Measurements from ENCODE around the gene PCDH9. TPM values are rescaled to one million over a fixed set of nuclear protein-coding genes. Genes with fewer than 3 reads are reported as not detected.

Gene PCDH9
- total RNA-seq, 1 donor from 2014 or later: 10.4 TPM

GRCh38 chr13:66922444-66922843 is 307.7 kb downstream of the PCDH9 start:
- no peak for FAIRE-seq
- no peak for DNase-seq (ENCODE audit: low read depth)
- no peaks in the 10 kb centered on the region for H3K27me3 ChIP-seq (ENCODE audit: insufficient read depth, low read length)
- H3K4me1 ChIP-seq (ENCODE audit: insufficient read depth, low read length): no peaks in the 10 kb centered on the region
- no peak overlapping the region for H2AFZ ChIP-seq (ENCODE audit: low read depth, low read length)
- no peak overlapping the region for H3K4me2 ChIP-seq (ENCODE audit: low read length)
- Mint-ChIP-seq H3K27ac (ENCODE audit: unreplicated experiment) (no peak overlapping the region), H3K9me3 (ENCODE audit: unreplicated experiment) (no peaks in the 10 kb centered on the region), H3K27me3 (ENCODE audit: low read depth, unreplicated experiment) (no peaks in the 10 kb centered on the region), H3K4me1 (ENCODE audit: low read depth, unreplicated experiment) (peaks cover 7% of the 10 kb centered on the region), H3K4me3 (ENCODE audit: unreplicated experiment) (no peak overlapping the region), H3K36me3 (ENCODE audit: low read depth, unreplicated experiment) (no peaks in the 10 kb centered on the region)
- H3K36me3 ChIP-seq (ENCODE audit: insufficient read depth, low read length): no peaks in the 10 kb centered on the region
- H3K4me3 ChIP-seq (ENCODE audit: insufficient read depth, low read depth, low read length): no peak overlapping the region
- no peaks in the 10 kb centered on the region for H3K79me2 ChIP-seq (ENCODE audit: insufficient read depth, low read length)
- no peak overlapping the region for H3K27ac ChIP-seq (ENCODE audit: low read depth, low read length)
- TF ChIP-seq EZH2 (IDR thresholded peaks at IDR 0.05; ENCODE audit: insufficient read depth, low read length): no peak
- no peaks in the 10 kb centered on the region for H4K20me1 ChIP-seq (ENCODE audit: insufficient read depth, low read length)
- H3K9me3 ChIP-seq (ENCODE audit: insufficient read depth, low read depth, low read length): no peaks in the 10 kb centered on the region
- H3K9ac ChIP-seq (ENCODE audit: low read length): no peak overlapping the region

- H3K27ac ChIP-seq (ENCODE audit: low read depth, low read length): no peak overlapping the region
- no peak for DNase-seq (ENCODE audit: low read depth)
- no peaks in the 10 kb centered on the region for H4K20me1 ChIP-seq (ENCODE audit: insufficient read depth, low read length)
- H3K27me3 ChIP-seq (ENCODE audit: insufficient read depth, low read length): no peaks in the 10 kb centered on the region
- Mint-ChIP-seq H3K36me3 (ENCODE audit: low read depth, unreplicated experiment) (no peaks in the 10 kb centered on the region), H3K4me3 (ENCODE audit: unreplicated experiment) (no peak overlapping the region), H3K27me3 (ENCODE audit: low read depth, unreplicated experiment) (no peaks in the 10 kb centered on the region), H3K9me3 (ENCODE audit: unreplicated experiment) (no peaks in the 10 kb centered on the region), H3K27ac (ENCODE audit: unreplicated experiment) (no peak overlapping the region), H3K4me1 (ENCODE audit: low read depth, unreplicated experiment) (no peaks in the 10 kb centered on the region)
- H3K79me2 ChIP-seq (ENCODE audit: insufficient read depth, low read length): no peaks in the 10 kb centered on the region
- H3K4me3 ChIP-seq (ENCODE audit: insufficient read depth, low read depth, low read length): no peak overlapping the region
- no peaks in the 10 kb centered on the region for H3K9me3 ChIP-seq (ENCODE audit: insufficient read depth, low read depth, low read length)
- H3K36me3 ChIP-seq (ENCODE audit: insufficient read depth, low read length): no peaks in the 10 kb centered on the region
- TF ChIP-seq CTCF (IDR thresholded peaks at IDR 0.05; ENCODE audit: insufficient read depth, low read depth, low read length): no peak
- TF ChIP-seq EZH2 (IDR thresholded peaks at IDR 0.05; ENCODE audit: insufficient read depth, low read length): no peak
- no peak overlapping the region for H2AFZ ChIP-seq (ENCODE audit: low read depth, low read length)
- H3K9ac ChIP-seq (ENCODE audit: low read length): no peak overlapping the region
- no peaks in the 10 kb centered on the region for H3K4me1 ChIP-seq (ENCODE audit: insufficient read depth, low read length)
- H3K4me2 ChIP-seq (ENCODE audit: low read length): no peak overlapping the region
- no peak for FAIRE-seq
Measured at GRCh38 chr13:66921437-66921836, 308.7 kb downstream of the PCDH9 start.

GRCh38 chr13:66915596-66916185 is 314.4 kb downstream of the PCDH9 start:
- Mint-ChIP-seq H3K36me3 (ENCODE audit: low read depth, unreplicated experiment) (no peaks in the 10 kb centered on the region), H3K4me3 (ENCODE audit: unreplicated experiment) (no peak overlapping the region), H3K27ac (ENCODE audit: unreplicated experiment) (peak overlapping the region; percentile 66), H3K4me1 (ENCODE audit: low read depth, unreplicated experiment) (peaks cover 9% of the 10 kb centered on the region), H3K9me3 (ENCODE audit: unreplicated experiment) (no peaks in the 10 kb centered on the region), H3K27me3 (ENCODE audit: low read depth, unreplicated experiment) (no peaks in the 10 kb centered on the region)
- DNase-seq (ENCODE audit: low read depth) (peak; percentile 54), FAIRE-seq (peak; percentile 20)
- Histone ChIP-seq H3K79me2 (ENCODE audit: insufficient read depth, low read length) (no peaks in the 10 kb centered on the region), H2AFZ (ENCODE audit: low read depth, low read length) (peak overlapping the region; percentile 43), H3K4me2 (ENCODE audit: low read length) (peak overlapping the region; percentile 58), H3K27me3 (ENCODE audit: insufficient read depth, low read length) (no peaks in the 10 kb centered on the region), H3K27ac (ENCODE audit: low read depth, low read length) (no peak overlapping the region), H3K36me3 (ENCODE audit: insufficient read depth, low read length) (no peaks in the 10 kb centered on the region), H3K4me3 (ENCODE audit: insufficient read depth, low read depth, low read length) (no peak overlapping the region), H3K4me1 (ENCODE audit: insufficient read depth, low read length) (peaks cover 3% of the 10 kb centered on the region), H3K9ac (ENCODE audit: low read length) (no peak overlapping the region), H3K9me3 (ENCODE audit: insufficient read depth, low read depth, low read length) (no peaks in the 10 kb centered on the region), H4K20me1 (ENCODE audit: insufficient read depth, low read length) (no peaks in the 10 kb centered on the region)
- no peak for TF ChIP-seq CTCF (IDR thresholded peaks at IDR 0.05; ENCODE audit: insufficient read depth, low read depth, low read length)
- no peak for TF ChIP-seq EZH2 (IDR thresholded peaks at IDR 0.05; ENCODE audit: insufficient read depth, low read length)

Data from astrocyte (in vitro differentiated cells and primary cell).